Body of pancreas (tissue), 4 donors: ENCODE measurements around the gene CAMKMT.

ENCODE experiments used
- POLR2A ChIP-seq, 3 donors: fragments of 450-650 bp; IDR thresholded peaks; one replicate each; pipeline ENCODE4 v1.6.1; 2016; ENCODE audit warnings: antibody characterized with exemption in 3 of 3, mild to moderate bottlenecking in 2 of 3
- TF ChIP-seq, protein P1 (sequence below), 7 experiments: fragments of 450-650 bp in 4 of 7; fragments of 200-600 bp in 3 of 7; sonication (generic) in 3 of 7; IDR thresholded peaks; one replicate each; pipeline ENCODE4 v1.5.1; 2016 to 2019; ENCODE audit warnings: antibody characterized with exemption in 7 of 7

- TF ChIP-seq POLR2A (IDR thresholded peaks at IDR 0.05): no peak
- TF ChIP-seq, protein P1, sequence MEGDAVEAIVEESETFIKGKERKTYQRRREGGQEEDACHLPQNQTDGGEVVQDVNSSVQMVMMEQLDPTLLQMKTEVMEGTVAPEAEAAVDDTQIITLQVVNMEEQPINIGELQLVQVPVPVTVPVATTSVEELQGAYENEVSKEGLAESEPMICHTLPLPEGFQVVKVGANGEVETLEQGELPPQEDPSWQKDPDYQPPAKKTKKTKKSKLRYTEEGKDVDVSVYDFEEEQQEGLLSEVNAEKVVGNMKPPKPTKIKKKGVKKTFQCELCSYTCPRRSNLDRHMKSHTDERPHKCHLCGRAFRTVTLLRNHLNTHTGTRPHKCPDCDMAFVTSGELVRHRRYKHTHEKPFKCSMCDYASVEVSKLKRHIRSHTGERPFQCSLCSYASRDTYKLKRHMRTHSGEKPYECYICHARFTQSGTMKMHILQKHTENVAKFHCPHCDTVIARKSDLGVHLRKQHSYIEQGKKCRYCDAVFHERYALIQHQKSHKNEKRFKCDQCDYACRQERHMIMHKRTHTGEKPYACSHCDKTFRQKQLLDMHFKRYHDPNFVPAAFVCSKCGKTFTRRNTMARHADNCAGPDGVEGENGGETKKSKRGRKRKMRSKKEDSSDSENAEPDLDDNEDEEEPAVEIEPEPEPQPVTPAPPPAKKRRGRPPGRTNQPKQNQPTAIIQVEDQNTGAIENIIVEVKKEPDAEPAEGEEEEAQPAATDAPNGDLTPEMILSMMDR (IDR thresholded peaks at IDR 0.05): no peak
Observed at GRCh38 chr2:44676379-44676778, 314.6 kb downstream of the CAMKMT start.
